Loucy (cell line): Measurements from ENCODE around the gene PYGM.

Experiments
- H2AFZ ChIP-seq: fragments of 200-600 bp; sonication (generic); 2 replicates; pipeline ENCODE4 v1.6.0; 2016; ENCODE audit warnings: antibody characterized with exemption, mild to moderate bottlenecking, low read length, moderate library complexity
- H3F3A ChIP-seq: fragments of 200-600 bp; 2 replicates; pipeline ENCODE4 v1.6.0; 2016; ENCODE audit warnings: antibody characterized with exemption, low read depth, mild to moderate bottlenecking
- H3K27me3 ChIP-seq: fragments of 200-600 bp; sonication (generic); 2 replicates; pipeline ENCODE4 v1.6.1; 2014; ENCODE audit warnings: low read length, mild to moderate bottlenecking; ENCODE audit not compliant: insufficient read depth, poor library complexity, severe bottlenecking
- H3K36me3 ChIP-seq: fragments of 200-600 bp; sonication (generic); 2 replicates; pipeline ENCODE4 v1.6.1; 2016; ENCODE audit warnings: low read length; ENCODE audit not compliant: insufficient read depth
- H3K4me1 ChIP-seq: fragments of 200-600 bp; sonication (generic); 2 replicates; pipeline ENCODE4 v1.5.1; 2014; ENCODE audit warnings: low read length, mild to moderate bottlenecking; ENCODE audit not compliant: insufficient read depth, poor library complexity, severe bottlenecking
- H3K4me2 ChIP-seq: fragments of 200-600 bp; sonication (generic); 2 replicates; pipeline ENCODE4 v1.6.0; 2014; ENCODE audit warnings: antibody characterized with exemption, low read length, low read depth, mild to moderate bottlenecking; ENCODE audit not compliant: poor library complexity, severe bottlenecking
- H3K4me3 ChIP-seq: fragments of 200-600 bp; sonication (generic); 2 replicates; pipeline ENCODE4 v1.5.1; 2014; ENCODE audit warnings: low read length, mild to moderate bottlenecking, mixed read lengths; ENCODE audit not compliant: poor library complexity, severe bottlenecking
- H3K79me2 ChIP-seq: fragments of 200-600 bp; sonication (generic); 2 replicates; pipeline ENCODE4 v1.6.1; 2014; ENCODE audit warnings: low read length; ENCODE audit not compliant: insufficient read depth
- H3K9ac ChIP-seq: fragments of 200-600 bp; sonication (generic); 2 replicates; pipeline ENCODE4 v1.6.0; 2014; ENCODE audit warnings: mild to moderate bottlenecking, low read depth, low read length, moderate library complexity; ENCODE audit not compliant: poor library complexity, severe bottlenecking
- H3K9me2 ChIP-seq: fragments of 200-600 bp; sonication (generic); replicated peaks from 2 replicates; pipeline ENCODE4 v1.6.1; 2016; ENCODE audit warnings: low read depth, low read length, mixed read lengths
- H3K9me3 ChIP-seq: fragments of 200-600 bp; sonication (generic); 2 replicates; pipeline ENCODE4 v1.6.1; 2014; ENCODE audit warnings: mild to moderate bottlenecking, antibody characterized with exemption, low read length, low read depth; ENCODE audit not compliant: insufficient read depth
- H4K20me1 ChIP-seq: fragments of 200-600 bp; sonication (generic); 2 replicates; pipeline ENCODE4 v1.6.0; 2014; ENCODE audit warnings: antibody characterized with exemption, low read length, mild to moderate bottlenecking; ENCODE audit not compliant: insufficient read depth, poor library complexity, severe bottlenecking
- EZH2phosphoT487 ChIP-seq: fragments of 200-600 bp; IDR thresholded peaks from 2 replicates; pipeline ENCODE4 v1.6.1; 2018; ENCODE audit warnings: antibody characterized with exemption, mild to moderate bottlenecking, moderate library complexity, borderline replicate concordance
- TF ChIP-seq, protein P1 (sequence below): fragments of 200-600 bp; sonication (generic); conservative IDR thresholded peaks from 2 replicates; pipeline ENCODE4 v1.5.1; 2014; ENCODE audit warnings: mild to moderate bottlenecking, antibody characterized with exemption, low read length

Gene PYGM

DNA sequence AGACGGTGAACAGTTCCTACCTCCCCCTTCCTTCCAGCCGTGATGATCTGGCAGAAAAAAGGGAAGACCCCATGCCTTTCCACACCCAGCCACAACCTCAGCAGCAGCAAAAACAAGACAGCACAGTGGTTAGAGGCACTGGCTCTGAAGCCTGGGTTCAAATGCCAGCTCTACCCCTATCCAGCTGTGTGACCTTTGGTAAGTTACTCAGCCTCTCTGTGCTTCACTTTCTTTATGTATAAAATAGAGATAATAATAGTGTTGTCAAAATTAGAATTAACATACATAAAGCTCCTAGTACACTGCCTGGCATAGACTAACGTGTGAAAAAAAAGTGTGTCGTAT is 41.0 kb downstream of the PYGM start:
- H3K27me3 ChIP-seq, result no peaks in the 10 kb centered on the region
- no peaks in the 10 kb centered on the region for H4K20me1 ChIP-seq
- H3F3A ChIP-seq, result no peaks in the 10 kb centered on the region
- TF ChIP-seq EZH2phosphoT487, result no peak
- TF ChIP-seq, protein P1, sequence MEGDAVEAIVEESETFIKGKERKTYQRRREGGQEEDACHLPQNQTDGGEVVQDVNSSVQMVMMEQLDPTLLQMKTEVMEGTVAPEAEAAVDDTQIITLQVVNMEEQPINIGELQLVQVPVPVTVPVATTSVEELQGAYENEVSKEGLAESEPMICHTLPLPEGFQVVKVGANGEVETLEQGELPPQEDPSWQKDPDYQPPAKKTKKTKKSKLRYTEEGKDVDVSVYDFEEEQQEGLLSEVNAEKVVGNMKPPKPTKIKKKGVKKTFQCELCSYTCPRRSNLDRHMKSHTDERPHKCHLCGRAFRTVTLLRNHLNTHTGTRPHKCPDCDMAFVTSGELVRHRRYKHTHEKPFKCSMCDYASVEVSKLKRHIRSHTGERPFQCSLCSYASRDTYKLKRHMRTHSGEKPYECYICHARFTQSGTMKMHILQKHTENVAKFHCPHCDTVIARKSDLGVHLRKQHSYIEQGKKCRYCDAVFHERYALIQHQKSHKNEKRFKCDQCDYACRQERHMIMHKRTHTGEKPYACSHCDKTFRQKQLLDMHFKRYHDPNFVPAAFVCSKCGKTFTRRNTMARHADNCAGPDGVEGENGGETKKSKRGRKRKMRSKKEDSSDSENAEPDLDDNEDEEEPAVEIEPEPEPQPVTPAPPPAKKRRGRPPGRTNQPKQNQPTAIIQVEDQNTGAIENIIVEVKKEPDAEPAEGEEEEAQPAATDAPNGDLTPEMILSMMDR, result no peak
- H3K79me2 ChIP-seq, result no peaks in the 10 kb centered on the region
- no peak overlapping the region for H3K4me3 ChIP-seq
- no peak overlapping the region for H3K9ac ChIP-seq
- no peaks in the 10 kb centered on the region for H3K36me3 ChIP-seq
- peaks cover 6% of the 10 kb centered on the region for H3K4me1 ChIP-seq
- no peaks in the 10 kb centered on the region for H3K9me2 ChIP-seq
- H3K4me2 ChIP-seq, result no peak overlapping the region
- no peak overlapping the region for H2AFZ ChIP-seq
- H3K9me3 ChIP-seq, result no peaks in the 10 kb centered on the region

DNA sequence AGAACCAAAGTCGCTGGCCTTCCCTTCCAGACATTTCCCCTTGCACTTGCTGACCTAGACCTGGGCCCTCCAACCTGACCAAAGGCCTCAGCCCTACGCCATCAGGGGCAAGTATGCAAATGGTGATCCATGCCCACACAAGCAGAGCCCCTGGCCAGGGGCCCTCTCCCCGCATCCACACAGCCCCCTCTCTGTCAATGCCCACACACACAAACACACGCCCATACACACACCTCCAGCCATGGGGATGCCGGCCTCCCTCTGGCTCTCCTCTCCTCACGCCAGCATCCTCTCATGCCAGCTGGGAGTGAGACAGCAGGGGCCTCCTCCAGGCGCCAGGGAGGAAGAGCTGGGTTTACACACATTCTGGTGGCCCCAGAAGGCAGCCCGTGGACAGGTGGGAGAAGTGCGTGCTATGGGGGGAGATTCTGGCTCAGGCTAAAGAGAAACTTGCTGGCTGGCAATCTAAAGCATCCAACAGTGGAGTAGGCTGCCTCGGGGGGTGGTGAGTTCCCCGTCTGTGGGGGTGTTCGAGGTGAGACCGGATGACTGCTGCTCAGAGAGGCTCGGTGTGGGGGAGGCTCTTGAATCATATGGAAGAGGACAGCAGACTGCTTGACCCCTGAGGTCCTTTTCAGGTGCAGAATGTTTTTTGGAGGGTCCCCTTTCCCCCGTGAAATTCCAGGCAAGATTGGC is 41.5 kb downstream of the PYGM start:
- TF ChIP-seq, protein P1, result no peak
- no peak for TF ChIP-seq EZH2phosphoT487
- Histone ChIP-seq H3F3A (no peaks in the 10 kb centered on the region), H3K4me1 (peaks cover 1% of the 10 kb centered on the region), H3K9me2 (no peaks in the 10 kb centered on the region), H3K79me2 (no peaks in the 10 kb centered on the region), H3K4me3 (no peak overlapping the region), H3K9ac (no peak overlapping the region), H3K9me3 (no peaks in the 10 kb centered on the region), H3K4me2 (no peak overlapping the region), H4K20me1 (no peaks in the 10 kb centered on the region), H2AFZ (no peak overlapping the region), H3K27me3 (no peaks in the 10 kb centered on the region), H3K36me3 (no peaks in the 10 kb centered on the region)

DNA sequence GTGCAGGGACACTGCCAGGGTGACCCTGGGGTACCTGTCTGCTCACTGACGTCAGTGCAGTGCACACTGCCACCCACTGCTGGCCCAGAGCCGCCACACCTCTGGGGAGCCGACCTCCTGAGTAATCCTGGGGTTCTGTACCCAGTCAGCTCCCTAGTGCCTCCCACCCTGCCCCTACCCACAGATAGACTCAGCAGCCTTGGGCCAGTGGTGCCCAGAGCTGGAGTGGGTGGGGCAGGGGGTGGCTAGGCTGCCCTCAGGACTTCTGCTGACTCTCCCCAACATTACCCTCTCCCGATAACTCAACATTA is 42.6 kb downstream of the PYGM start:
- Histone ChIP-seq H3K4me3 (no peak overlapping the region), H3F3A (no peaks in the 10 kb centered on the region), H4K20me1 (no peaks in the 10 kb centered on the region), H3K9me2 (no peaks in the 10 kb centered on the region), H3K36me3 (no peaks in the 10 kb centered on the region), H3K9ac (no peak overlapping the region), H3K4me1 (no peaks in the 10 kb centered on the region), H2AFZ (no peak overlapping the region), H3K79me2 (no peaks in the 10 kb centered on the region), H3K27me3 (no peaks in the 10 kb centered on the region), H3K9me3 (no peaks in the 10 kb centered on the region), H3K4me2 (no peak overlapping the region)
- TF ChIP-seq EZH2phosphoT487, result no peak
- TF ChIP-seq, protein P1, result peak; percentile 19; the same call in 1 of the 2 replicates
